ENCODE results near the gene BCL2L1.
A peak's percentile ranks its signal among the peaks of the same experiment; 100 is the strongest.
"Not testable (repeated sequence)": the region's sequence is repeated elsewhere in the genome, so short reads cannot be mapped to it uniquely, and the experiment has no call there.

Gene BCL2L1

DNA sequence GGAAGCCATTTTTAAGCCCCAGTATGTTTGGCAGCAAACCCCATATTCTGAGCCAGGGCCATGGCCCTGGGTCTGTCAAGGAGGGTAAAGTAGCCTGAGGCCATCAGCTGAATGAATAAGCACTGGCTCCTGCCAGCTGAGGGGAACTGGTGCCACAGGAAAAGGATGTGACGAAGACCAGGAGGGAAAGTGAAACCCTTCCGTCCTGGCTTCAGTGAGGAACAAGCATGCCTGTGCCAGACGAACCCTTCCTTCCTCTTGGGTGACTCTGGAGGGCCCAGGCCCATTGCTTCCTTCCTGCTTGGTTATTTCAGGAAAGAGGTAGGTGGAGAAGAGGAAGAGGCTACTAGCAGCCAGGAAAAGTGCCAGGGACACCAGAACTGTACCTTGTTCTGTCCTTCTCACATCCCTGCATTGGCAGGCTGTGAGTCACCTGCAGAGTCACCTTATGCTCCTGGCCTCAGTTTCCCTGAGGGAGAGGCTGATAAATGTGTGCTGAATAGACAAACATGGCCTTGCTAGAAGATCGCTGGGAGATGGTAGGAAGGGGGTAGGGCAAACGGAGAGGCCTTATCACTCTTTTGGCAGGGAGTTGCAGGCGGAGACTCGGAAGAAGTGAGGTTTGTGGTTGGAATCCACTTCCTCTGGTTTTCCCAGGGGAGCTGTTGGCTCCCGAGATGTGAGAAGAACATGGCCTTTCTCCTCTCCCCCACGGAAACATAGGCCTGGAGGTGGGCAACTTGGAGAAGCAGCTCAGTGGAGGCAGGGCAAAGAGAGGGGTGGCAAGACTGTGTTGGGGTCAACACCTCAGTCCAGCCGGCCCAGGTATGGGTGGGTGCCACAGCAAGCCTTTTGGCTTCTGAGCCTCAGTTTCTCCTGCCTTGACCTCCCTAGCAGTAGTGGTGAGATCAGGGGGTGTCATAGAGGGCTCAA is 47.5 kb downstream of the BCL2L1 start:
- peak; percentile 96 for DNase-seq (ENCODE audit: low read depth)

DNA sequence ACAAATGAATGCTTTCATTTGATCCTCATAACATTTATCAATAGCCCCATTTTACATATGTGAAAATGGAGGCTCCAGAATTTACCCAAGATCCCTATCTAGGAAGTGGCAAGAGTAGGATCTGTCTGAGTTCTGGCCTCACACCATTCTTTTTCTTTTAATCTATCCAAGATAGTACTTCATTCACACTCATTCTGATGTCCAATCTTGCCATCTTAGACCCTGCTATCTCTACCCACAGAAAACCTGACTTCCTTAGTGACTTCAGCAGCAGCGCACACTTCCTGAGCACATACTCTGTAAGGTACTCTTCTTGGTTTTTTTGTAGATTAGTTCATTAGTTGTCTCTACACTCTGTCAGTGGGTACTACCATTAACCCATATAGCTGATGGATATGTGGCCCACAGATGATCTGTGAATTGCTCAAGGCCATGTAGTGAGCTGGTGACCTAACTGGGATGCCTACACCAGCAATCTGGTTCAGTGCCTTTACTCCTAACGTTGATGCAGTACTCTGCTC is 48.7 kb downstream of the BCL2L1 start:
- no peak for DNase-seq (ENCODE audit: low read depth)

DNA sequence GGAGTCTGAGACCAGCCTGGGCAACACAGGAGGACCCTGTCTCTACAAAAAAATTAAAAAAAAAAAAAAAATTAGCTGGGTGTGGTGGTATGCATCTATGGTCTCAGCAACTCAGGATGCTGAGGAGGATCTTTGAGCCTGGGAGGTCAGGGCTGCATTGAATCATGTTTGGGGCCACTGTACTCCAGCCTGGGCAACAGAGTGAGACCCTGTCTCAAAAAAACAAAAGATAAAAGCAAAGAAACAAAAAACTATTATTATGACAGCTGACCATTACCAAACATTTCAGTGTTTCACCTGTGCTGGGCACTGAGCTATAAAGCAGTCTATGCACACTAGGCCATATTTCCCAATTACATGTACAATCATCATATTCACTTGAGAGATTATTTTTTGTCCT is 49.2 kb downstream of the BCL2L1 start:
- DNase-seq (ENCODE audit: low read depth), result no peak

DNA sequence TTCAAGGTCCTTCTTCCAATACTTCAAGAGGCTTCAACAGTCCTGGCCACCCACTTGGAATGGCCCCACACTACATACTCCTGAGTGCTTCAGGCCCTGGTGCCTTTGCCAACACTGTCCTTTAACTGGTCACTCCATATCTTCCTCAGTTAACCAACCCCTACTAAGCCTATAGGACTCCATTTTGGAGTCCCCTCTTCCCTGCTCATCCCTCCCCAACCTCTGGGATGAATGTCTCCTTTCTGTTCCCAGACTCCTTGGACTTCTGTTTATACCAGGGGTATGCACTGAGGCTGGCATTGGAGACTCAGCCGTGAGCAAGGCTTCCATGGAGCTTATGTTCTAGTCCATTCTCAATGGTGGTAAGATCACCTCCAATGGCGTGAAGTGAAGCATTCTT is 51.3 kb downstream of the BCL2L1 start:
- no peak for DNase-seq (ENCODE audit: low read depth)

DNA sequence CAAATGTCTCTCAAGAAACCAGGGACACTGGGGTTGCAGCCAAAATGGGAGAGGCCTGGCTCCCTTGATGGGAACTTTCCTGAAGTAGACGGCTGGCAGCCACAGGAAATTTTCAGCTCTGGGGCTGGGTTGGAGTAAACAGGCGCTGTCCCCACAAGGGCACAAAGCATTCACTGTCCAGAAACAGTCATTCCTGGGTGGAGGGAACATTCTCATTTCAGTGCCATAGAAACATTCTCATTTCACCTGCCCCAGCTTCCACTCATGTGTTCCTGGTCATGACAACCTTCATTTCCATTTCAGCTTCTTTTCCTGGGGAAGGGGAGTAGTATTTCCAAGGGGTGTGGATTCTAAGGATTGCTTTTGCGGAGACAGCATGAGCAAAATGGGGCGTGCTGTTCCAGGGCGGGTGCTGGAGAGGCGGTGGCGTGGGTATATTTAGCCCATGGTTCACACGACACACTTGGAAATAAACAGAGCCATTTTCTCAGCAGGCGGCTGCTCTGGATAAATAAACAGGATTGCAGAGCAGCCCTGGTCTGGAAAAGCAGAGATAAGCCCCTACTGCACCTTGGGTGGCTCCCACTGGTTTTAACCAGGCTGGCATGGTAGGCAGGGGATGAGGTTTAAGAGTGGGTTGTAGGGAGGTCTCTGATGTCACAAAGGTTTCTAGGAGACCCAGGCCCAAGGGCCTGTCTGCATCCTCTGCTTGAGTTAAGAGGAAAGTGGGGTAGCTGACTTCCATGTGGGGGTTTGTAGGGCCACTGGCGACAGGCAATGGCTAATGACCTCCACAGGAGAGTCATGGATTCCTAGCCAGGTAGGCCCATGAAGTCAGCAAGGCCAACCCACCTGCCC is 52.1 kb downstream of the BCL2L1 start:
- DNase-seq (ENCODE audit: low read depth), result peak; percentile 36

DNA sequence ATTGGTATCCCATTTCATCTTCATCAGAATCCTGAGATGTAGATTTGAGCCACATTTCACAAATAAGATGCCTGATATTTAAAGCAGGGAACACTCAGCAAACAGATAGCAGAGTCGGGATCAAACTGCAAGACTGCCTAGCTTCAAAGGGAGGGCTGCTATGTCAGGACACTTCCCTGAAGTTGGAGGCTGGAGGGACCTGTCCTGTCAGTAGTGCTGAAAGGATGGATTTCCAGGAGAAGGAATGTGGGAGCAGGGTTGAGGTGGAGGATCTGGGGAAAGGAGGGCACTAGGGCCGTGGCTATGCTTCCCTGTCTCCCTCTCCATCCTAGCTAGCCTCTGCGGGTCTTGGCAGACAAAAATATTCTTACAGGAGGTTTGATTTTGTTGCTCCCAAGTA is 52.8 kb downstream of the BCL2L1 start:
- DNase-seq (ENCODE audit: low read depth), result peak; percentile 40

DNA sequence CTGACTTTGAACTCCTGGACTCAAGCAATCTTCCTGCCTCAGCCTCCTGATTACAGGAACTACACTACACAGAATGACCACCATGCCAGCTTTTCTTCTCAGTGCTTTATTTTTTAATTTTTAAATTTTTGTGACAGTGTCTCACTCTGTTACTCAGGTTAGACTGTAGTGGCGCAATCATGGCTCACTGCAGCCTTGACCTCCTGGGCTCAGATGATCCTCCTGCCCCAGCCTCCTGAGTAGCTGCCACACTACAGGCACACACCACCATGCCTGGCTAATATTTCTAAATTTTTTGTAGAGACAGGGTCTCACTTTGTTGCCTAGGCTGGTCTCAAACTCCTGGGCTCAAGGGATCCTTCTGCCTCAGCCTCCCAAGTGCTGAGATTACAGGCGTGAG is 53.7 kb downstream of the BCL2L1 start:
- DNase-seq (ENCODE audit: low read depth), result not testable (repeated sequence)

DNA sequence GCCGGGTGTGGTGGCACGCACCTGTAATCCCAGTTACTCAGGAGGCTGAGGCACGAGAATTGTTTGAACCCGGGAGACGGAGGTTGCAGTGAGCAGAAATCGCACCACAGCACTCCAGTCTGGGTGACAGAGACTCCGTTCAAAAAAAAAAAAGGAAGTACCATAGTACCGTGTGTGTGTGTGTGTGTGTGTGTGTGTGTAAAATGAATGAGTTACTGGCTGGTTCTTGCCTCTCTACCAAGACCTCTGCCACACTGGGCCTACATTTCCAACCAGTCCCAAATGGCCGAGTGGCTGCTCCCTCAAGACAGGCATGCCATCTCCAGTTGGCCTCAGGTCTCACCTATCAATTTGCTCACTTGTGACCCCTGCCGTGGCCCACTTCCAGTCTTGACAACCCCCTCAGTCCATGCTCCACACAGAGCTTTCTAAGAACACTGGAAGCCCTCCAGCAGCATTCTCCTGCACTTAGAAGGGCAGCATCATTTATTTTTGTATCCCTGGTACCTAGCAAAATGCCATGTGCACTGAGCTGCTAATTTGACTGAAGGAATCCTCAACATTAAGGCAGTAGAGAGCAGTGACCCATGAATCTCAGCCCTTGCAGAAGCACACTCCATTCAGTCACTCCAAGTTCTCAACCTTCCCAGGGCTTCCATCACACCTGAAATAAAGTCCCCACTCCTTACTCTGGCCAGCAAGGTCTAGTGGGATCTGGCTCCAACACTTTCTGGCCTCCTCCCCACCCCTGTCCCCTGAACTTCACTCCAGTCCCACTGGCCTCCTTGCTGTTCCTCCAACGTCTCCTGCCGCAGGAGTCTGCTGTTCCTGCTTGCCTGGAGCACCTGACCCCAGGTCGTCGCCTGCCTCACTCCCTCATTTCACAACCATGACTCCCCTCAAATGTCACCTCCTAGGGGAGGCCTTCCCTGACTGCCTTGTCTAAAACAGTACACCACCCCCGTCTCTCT is 55.1 kb downstream of the BCL2L1 start:
- DNase-seq (ENCODE audit: low read depth), result no peak

DNA sequence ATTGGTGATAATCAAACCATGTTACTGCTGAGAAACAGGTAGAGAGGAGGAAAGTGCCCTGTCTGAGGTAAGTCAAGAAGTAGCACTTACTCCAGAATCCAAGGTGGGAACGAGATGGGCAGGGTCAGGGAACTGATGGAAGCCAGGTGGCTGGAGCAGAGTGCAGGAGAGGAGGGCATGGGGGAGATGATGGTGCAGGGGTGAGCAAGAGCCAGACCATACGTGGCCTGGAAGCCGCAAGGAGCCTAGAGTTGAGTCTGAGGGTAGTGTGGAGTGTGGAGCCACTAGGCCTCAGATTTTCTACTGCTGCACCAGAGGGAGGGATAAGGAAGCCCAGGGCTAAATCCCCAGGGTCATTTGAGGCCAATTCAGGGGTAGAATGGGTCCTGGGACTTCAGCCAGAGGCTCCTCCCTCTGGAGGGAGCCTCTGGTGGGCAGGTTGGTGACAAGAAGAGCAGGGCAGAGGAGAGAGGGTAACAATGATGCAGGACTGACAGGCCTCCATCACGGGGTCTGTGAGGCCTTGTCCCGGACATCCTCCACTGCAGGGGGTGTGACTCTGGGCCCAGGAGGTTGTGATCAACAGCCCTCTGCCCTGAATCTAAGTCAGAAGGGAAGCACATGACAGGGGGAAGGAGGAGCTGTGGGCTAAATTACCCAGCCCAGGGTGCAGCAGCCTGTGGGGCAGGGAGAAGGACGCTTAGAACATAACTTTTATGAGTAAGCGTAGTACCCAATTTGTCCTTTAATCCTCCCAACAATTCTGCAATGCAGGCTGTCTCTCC is 56.2 kb downstream of the BCL2L1 start:
- DNase-seq (ENCODE audit: low read depth), result peak; percentile 48

DNA sequence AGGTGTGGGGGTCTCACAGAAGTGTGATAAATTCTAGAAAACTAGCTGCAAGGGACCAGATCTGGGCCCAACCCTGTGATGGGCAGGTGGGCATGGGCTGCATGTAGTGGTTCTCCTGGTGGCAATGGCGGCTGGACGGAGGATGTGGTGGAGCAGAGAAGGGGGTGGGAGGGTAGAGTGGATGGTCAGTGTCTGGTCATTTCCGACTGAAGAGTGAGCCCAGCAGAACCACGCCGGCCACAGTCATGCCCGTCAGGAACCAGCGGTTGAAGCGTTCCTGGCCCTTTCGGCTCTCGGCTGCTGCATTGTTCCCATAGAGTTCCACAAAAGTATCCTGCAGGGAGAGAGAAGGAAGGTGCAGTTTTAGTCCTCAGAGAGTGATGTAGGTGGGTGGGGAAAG is 56.9 kb downstream of the BCL2L1 start:
- DNase-seq (ENCODE audit: low read depth), result no peak

DNA sequence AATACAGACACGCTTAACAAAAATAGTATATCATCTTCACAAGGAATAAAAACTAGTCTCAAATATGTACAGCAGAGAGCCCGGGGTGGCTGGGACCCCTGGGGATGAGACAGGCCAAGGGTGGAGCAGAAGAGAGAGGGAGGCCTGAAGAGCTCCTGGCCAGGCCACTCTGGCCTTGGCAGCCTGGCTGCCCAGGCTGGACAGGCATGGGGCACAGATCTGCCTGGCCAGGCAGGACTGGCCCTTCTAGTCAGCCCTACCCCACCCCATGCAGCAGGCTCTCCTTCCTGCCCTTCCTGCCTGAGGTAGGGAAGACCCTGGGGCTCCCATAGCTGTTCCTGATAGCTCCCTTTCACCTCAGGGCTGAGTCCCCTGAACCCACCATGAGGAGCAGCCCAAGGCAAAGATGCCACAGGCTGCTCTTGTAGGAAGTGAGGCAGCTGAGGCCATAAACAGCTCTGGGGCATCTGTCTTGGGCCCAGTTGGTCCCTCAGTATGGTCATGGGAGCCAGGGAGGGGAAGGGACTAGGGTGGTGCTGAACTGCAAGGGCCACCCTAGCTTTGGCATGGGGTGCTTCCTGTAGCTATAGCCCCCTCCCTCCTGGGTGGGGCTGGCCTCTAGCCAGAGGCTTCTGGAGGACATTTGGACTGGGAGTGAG is 57.8 kb downstream of the BCL2L1 start:
- DNase-seq (ENCODE audit: low read depth), result no peak

DNA sequence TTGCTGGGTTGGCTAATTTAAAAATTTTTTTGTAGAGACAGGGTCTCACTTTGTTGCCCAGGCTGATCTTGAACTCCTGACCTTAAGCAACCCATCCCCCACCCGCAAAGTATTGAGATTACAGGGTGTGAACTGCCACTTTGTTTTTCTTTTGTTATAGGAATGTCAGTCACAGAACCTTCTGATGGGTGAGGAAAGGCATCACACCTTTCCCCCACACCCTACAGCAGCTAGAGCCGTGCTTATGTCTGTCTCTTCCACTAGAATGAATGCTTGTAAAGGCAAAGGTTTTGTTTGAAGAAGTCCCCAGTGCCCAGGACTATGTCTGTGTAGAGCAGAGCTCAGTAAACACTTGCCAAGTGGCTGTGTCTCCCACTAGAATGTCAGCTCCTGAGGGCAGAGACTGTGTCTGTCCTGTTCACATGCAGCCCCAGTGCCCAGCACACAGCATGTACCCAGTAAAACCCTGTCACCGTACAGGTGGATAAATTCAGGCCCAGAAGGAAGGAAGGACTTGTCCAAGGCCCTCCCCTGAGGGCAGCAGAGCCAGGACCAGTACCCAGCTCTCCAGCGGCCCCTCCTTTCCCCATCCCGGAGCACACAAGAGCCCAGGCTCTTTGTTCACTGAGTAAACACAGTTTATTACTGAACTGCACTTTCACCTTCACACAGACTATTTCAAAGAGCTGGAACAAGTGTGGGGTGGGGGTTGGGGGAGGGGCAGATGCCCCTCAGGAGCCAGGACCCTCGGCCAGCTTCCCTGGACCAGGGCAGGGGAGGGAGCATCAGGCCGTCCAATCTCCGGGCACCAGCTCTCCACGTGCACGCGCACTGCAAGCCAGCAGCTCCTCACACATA is 58.6 kb downstream of the BCL2L1 start:
- DNase-seq (ENCODE audit: low read depth), result no peak

DNA sequence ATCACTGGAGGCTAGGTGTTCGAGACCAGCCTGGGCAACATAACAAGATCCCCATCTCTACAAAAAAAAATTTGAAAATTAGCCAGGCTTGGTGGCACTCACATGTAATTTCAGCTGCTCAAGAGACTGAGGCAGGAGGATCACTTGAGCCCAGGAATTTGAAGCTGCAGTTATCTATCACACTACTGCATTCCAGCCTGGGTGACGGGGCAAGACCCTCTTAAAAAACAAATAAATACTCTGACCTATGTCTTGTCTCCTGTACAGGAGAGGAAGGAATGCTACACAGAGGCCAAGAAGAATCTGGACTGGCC is 59.2 kb downstream of the BCL2L1 start:
- no peak for DNase-seq (ENCODE audit: low read depth)

DNA sequence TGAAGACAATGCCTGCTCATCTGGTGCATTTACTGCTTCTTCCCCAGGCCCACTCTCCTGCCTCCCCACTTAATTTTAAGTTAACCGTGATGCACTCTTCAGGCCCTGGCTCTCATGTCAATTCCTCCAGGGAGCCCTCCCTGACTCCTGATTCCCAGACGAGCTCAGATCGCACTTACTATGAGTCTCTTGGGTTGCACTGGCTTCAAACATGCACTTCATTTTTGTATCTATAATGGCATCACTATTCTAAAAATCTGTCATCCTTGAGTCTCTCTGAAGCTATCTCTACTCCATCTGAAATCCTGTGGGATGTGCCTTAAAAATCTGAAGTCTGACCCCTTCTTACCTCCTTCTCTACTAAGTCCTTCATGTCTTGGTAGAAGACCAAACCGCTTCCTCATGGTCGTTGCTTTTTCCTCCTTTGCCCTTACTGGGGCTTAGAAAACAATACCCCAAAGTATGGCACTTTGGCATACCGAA is 60.3 kb downstream of the BCL2L1 start:
- no peak for DNase-seq (ENCODE audit: low read depth)

DNA sequence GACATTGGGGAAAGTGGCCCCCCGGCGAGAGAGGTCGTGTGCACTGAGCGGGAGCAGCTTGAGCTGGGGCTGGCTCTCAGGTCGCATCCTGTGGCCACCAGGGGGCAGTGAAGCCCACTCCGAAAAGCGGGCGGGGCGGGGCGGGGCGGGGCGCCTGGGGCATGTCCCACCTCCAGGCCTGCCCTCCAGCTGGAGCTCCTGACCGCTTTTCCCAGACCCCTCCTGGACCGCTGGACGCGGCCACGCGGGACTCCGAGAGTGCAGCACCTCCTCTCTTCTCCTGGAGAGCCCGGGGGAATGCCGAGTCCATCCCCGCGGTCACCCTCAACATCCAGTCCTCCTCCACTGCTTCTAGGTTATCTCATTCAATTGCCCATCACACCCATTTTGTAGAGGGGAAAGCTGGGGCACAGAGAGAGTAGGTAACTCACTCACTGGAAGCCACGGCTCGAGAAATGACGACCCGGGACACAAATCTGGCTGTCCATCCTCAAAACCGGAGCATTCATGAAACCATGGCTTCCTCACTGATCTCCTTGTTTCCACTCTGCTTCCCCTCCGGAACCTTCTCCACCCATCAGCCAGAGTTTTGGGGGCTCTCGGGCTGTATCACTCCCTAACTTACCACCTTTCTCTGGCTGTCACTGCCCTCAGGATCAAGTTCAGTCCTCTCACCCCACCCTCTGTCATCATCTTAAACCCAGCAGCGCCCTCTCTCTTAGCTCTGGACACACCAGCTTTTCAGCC is 60.9 kb downstream of the BCL2L1 start:
- DNase-seq (ENCODE audit: low read depth), result peak; percentile 65

DNA sequence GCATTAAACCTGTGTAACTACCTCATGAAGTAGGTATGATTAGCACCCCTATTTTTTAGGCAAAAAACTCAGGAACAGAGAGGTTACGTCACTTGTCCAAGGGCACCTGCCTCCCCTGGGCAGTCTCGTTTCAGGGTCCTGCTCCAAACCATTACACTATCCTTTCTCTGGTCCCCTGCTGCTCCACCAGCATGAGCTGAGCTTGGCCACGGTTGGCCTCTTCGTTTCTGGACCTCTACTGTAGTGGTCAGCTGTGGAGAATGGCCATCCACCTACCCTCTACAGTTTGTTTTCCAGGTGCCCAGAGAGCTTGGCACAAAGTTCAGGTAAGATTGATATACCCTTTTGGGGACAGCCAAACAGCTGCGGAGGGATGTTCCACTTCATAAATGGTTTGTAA is 68.1 kb downstream of the BCL2L1 start:
- no peak for DNase-seq (ENCODE audit: low read depth)

DNA sequence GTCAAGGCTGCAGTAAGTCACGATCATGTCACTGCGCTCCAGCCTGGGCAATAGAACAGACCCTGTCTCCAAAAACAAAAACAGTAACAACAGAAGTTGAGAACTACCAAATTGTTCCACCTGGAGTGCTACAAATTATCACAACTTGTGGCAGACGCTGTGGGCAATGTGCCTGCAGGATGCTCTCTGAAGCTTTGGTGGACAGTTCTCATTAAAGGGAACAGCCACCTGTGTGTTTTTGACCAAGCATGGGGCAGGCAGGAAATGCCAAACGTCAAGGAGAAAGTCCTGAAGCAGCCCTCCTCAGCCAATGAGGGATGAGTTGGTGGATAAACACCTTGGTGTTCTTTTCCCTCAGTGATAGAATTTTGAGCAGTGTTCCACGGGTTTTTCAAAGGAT is 69.1 kb downstream of the BCL2L1 start:
- no peak for DNase-seq (ENCODE audit: low read depth)

DNA sequence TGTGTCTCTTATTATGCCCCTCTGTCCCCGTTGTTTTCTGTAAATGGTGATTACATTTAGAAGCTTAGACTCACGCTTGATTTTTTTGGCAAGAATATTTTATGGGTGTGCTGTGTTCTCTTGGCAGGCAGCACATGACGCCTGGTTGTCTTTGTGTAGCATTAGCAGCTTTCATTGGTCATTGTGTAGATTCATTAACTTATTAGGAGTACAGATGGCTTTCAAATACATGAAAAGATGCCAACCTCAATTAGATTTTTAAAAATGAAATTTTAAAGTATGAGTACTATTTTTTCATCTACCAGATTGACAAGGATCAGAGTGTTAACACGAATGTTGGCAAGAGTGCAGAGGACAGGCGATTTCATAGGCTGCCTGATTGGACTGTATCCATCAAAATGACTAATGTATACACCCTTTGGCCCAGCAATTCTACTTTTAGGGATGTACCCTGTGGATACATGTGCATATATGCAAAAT is 69.7 kb downstream of the BCL2L1 start:
- DNase-seq (ENCODE audit: low read depth), result no peak

Data from amniotic epithelial cell (primary cell).